NOMO-1 (cell line): Measurements from ENCODE around the gene KRTAP5-11.
"Not testable (repeated sequence)": the region's sequence is repeated elsewhere in the genome, so short reads cannot be mapped to it uniquely, and the experiment has no call there.

Experiments
- DNase-seq, 2 experiments: peaks; one replicate each; lab custom pipeline; 2025; ENCODE audit not compliant: unreplicated experiment in 2 of 2; lab: John Stamatoyannopoulos, UW

Gene KRTAP5-11

DNA sequence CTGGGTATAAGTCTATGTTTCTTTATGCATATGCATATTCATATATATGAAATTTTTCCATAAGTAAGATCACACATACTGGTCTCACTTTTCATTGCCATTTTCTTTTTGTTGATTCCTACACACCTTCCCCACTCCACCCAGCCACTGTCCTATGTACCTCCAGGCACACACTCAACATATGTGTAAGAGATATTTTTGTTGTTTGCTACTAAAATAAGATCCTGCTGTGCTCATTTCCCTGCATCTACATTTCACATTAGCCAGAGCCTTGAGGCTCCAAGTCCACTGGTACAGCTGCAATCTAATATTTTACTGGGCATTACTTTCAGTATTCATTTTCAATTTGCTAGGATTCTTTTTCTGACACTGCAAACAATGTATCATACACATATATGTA lies 25.4 kb downstream of the KRTAP5-11 start:
- DNase-seq, result no peak

DNA sequence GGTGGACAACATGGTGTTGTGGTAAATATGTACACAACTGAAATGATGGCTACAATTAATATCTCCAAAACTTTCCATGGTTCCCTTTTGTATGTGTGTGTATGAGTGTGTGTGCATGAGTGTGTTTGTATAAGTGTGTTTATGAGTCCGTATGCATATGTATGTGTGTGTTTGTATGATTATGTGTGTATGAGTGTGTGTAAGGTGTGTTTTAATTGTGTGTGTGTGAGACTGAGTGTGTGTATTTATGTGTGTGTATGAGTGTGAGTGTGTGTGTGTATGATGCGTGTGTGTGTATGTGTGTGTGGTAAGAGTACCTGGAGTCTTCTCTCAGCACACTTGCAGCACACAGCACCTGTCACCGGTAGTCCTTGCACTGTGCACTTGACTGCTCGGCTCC lies 26.7 kb downstream of the KRTAP5-11 start:
- no peak for DNase-seq

DNA sequence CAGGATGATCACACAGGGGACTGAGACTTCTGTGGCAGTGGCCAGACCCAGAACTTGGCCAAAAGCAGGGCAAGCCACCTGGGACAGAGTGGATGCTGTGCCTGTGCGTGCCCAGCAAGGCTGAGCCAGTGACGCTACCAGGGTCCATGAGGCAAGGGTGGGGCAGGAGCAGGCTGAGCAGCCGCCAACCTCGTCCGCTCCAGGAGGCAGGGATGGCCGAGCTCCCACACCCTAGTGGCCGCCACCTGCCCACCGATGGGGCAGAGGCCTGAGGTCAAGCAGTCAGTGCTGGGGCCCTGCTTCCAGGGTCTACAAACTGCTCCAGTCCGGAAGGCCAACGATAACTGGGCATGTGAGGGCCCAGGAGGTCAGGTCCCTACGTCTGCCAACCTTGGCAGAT lies 27.2 kb downstream of the KRTAP5-11 start:
- no peak for DNase-seq

DNA sequence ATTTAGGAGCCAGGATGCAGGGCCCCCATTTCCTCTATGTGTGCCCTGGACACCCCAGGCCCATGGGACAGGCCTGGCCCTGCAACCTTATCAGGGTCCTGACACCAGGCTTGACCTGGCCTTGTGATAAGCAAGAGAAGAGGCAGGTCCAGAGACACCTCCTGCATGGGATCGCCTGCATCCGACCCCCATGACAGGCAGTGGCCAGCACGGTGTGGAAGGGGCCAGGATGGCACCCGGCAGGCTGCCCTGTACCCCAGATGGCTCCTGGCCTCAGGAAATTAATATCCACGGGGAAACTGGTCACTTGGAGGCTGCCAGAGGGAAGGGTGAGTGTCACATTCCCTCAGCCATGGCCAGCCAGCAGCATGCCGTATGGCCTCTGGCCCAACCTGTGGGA lies 27.7 kb downstream of the KRTAP5-11 start:
- no peak for DNase-seq

DNA sequence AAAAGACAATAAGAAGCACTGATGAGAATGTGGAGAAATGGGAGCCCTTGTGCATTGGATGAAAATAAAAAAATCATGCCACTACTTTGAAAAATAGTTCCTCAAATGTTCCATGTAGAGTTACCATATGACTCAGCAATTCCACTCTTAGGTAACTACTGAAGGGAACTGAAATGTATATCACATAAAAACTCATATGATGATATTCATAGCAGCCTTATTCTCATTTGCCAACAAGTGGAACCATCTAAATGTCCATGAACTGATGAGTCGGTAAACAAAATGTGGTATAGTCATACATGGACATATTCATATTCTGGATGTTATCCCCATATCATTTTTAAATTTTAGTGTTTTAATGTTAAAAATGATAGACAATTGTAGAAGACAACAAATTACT lies 31.0 kb downstream of the KRTAP5-11 start:
- peak in 1 of 2 experiments; percentile 66 for DNase-seq

DNA sequence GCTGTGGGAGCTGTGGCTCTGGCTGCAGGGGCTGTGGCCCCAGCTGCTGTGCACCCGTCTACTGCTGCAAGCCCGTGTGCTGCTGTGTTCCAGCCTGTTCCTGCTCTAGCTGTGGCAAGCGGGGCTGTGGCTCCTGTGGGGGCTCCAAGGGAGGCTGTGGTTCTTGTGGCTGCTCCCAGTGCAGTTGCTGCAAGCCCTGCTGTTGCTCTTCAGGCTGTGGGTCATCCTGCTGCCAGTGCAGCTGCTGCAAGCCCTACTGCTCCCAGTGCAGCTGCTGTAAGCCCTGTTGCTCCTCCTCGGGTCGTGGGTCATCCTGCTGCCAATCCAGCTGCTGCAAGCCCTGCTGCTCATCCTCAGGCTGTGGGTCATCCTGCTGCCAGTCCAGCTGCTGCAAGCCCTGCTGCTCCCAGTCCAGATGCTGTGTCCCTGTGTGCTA lies 33.9 kb downstream of the KRTAP5-11 start:
- no peak for DNase-seq

DNA sequence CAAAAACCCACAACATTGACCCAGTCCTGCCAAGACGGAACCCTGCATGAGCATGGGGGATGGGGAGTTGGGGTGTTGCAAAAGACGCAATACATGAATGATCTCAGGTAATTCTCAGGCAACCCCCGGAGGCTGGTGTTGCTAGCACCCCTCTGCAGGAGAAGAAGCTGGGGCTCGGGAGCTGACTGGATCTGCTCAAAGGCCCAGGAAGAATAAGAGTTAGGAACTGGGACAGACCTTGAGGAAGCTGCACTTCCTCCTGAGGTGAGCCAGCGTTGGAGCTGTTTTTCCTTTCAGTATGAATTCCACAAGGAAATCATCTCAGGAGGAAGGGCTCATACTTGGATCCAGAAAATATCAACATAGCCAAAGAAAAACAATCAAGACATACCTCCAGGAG lies 34.6 kb downstream of the KRTAP5-11 start, which contains the start of gene KRTAP5-9:
TSS of gene KRTAP5-9 (plus strand) at position 301 of the 400 bp plus-strand sequence. CDS start 238 bp downstream, outside the sequence.
- DNase-seq, result no peak

DNA sequence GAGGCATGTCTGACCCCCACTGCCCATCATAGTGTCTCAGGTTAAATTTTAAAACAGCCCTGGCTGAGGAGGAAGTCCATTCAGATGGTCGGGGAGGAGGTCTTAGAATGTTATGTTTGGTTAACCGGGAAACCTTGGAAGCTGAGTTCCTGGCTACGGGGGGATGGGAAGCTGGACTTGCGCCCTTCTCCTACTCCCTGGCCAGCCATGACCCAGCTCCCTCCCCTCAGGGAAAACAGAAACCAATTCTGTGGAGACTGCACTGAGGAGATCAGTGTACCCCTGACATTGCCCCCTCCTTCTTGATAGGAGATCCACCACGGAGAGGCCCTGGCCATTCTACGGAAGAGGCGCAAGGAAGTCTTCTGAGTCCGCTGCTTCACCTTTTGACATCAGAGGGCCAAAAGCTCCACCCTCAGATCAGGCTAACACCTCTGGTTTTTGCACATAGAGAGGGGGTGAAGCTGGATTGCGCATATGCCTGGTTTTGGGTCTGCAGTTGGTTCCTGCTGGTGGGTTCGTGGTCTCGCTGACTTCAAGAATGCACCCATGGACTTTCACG lies 37.2 kb downstream of the KRTAP5-11 start:
- DNase-seq, result no peak

DNA sequence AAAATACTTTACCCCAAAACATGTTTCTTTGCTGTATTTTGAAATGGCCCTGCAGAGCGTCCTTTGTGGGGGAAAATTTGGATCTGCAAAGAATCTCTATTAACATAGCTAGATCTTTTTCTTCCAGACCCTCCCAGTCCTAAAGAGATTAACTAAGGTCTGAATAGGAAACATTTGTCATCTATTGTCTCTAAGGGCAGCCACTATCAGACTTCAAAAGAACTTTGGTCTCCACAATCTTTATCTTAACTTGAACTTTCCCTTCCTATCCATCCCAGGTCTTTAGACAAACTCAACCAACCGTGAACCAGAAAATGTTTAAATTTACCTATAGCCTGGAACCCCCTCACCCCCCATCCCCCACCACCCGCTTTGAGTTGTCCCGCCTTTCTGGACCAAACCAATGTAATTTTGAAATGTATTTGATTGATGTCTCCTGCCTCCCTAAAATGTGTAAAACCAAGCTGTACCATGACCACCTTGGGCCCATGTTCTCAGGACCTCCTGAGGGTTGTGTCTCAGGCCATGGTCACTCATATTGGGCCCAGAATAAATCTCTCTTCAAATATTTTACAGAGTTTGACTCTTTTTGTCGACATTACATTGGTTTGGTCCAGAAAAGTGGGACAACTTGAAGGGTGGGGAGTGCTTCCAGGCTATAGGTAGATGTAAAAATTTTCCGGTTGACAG lies 38.0 kb downstream of the KRTAP5-11 start:
- DNase-seq, result no peak

DNA sequence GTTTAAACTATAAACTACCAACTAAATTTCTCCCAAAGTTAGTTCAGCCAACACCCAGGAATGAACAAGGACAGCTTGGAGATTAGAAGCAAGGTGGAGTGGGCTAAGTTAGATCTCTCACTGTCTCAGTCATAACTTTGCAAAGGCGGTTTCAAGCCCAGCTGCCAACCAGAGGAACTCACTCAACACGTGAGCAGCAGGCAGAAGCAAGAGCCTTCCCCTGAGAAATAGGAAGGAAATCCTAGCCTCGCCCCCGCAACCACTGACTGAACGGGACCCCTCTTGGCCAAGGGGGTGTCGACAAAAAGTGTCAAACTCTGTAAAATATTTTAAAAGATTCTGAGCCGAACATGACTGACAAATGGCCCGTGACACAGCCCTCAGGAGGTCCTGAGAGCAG lies 38.8 kb downstream of the KRTAP5-11 start:
- DNase-seq, result peak in 1 of 2 experiments; percentile 7

DNA sequence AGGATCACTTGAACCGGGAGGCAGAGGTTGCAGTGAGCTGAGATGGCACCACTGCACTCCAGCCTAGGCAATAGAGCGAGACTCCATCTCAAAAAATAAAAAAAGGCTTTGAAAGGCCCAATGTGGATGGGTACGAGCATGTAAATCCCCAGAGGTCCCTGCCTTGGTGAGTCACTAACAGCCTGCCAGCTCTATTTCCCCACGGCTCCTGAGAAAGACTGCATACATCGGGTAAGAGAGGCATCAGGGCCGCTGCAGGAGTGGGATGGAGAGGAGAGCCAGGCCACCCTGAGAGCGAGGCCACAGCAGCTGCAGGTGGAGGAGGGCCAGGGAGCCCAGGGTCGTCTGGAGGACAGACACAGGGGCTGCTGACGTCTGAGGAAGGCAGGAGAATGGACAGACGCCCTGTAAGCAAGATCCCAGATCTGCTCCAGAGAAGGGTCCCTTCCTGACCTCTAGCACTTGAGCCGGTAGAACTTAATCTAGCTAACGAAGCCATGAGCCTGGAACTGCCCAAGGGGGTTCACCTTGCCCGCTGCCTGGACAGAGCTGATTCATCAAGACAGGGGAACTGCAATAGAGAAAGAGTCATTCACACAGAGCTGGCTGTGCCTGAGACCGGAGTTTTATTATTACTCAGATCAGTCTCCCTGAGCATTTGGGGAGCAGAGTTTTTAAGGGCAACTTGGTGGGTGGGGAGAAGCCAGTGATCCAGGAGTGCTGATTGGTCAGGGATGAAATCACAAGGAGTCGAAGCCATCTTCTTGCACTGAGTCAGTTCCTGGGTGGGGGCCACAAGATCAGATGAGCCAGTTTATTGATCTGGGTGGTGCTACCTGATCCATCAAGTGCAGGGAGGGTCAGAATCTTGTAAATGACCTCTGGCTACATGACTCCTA lies 39.5 kb downstream of the KRTAP5-11 start:
- DNase-seq, result no peak

DNA sequence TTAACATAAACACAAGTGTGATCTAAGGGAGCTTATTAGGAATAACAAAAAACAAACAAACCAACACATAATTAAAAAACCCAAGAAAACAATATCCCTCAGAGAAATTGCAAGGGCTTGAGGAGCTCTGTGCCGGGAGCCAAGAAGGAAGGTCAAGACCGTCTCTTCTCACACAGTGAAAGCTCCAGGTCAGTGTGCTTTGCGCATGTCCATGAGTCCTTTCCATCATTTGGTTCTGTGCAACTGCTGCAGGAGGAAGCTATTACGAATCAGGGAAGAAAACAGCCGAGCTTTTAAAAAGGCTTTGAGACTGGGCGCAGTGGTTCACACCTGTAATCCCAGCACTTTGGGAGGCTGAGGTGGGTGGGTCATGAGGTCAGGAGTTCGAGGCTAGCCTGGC lies 40.3 kb downstream of the KRTAP5-11 start:
- DNase-seq, result no peak

DNA sequence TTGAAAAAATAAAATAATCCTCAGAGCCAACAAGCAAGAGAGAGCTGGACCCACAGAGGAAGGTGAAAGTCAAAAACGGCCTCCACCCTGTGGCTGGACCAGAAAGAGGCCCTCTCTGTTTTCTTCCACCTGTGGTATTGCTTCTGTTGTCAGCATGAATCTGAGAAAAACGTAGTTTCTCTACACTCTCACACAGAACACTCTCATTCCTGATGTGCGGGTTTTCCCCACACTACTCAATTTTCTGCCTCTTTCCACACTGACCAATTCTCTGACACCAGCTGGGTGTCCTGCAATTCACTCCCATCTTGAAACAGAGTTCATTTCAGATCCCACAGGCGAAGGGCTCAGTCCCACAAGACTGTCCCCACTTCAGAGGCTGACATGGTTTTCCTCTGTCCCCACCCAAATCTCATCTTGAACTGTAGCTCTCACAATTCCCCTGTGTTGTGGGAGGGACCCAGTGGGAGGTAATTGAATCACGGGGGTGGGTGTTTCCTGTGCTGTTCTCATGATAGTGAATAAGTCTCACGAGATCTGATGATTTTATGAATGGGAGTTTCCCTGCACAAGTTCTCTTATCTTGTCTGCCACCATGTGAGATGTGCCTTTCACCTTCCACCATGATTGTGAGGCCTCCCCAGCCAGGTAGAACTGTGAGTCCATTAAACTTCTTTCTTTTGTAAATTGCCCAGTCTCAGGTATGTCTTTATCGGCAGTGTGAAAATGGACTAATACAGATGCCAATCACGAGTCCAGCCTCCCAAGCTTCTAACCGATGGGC lies 42.0 kb downstream of the KRTAP5-11 start:
- DNase-seq, result not testable (repeated sequence)

DNA sequence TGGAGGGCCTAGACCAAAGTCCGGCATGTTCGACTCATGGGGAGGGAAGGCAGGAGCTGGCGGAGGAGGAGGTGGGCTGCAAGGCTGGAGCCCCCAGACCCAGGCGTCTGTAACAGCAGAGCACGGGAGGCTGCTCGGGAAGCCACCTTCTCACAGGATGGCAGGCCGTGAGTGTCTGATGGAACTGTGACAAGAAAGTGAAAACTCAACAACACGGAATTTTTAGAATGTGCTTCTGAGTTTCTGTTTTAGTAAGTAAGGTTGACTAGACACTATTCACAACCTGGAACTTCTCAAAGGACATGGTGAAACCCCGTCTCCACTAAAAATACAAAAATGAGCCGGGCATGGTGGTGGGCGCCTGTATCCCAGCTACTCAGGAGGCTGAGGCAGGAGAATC lies 42.7 kb downstream of the KRTAP5-11 start:
- not testable (repeated sequence) for DNase-seq

DNA sequence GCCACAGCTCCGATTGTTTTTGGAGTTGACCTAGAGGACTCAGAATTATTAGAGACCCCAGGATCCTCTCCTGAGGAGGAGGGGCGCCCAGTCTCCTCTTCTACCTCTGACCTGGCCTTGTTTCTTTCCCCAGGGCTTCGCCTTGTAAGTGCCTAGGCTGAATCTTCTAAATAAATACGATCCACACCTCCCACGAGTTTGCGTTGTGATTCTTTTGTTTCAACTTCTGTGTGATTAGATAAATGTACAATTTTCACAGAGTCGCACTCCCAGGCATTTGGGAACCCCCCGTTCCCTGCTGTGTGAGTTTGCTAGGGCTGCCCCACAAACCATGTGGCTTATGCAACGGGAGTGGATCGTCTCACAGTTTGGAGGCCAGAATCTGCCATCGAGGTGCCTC lies 43.7 kb downstream of the KRTAP5-11 start:
- no peak for DNase-seq

DNA sequence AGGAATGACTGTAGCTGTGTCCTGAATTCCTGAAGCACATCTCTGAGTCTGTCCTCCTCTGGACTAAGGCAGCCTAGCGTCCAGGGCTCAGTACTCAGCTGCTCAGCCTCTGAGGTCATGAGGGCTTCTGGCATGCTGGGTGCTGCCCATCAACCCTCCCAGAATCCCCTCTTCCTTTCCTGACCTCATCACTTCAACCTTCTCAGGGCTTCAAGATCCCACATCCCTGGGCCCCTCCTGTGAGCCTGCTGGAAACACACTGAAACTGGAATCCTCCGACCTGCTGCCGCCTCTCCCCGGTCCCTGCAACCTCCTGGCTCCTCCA lies 44.0 kb downstream of the KRTAP5-11 start:
- no peak for DNase-seq

DNA sequence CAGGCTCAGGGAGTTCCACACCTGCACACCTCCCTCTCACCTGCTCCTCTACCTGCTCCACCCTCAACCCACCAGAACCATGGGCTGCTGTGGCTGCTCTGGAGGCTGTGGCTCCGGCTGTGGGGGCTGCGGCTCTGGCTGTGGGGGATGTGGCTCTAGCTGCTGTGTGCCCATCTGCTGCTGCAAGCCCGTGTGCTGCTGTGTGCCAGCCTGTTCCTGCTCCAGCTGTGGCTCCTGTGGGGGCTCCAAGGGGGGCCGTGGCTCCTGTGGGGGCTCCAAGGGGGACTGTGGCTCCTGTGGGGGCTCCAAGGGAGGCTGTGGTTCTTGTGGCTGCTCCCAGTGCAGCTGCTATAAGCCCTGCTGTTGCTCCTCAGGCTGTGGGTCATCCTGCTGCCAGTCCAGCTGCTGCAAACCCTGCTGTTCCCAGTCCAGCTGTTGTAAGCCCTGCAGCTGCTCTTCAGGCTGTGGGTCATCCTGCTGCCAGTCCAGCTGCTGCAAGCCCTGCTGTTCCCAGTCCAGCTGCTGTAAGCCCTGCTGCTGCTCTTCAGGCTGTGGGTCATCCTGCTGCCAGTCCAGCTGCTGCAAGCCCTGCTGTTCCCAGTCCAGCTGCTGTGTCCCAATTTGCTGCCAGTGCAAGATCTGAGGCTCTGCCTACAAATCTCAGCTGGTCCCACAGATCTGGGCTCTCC lies 44.6 kb downstream of the KRTAP5-11 start, which contains the start of gene KRTAP5-8:
TSS of gene KRTAP5-8 (plus strand) at position 49 of the 689 bp plus-strand sequence. CDS start at position 80, 31 bp downstream.
- not testable (repeated sequence) for DNase-seq

DNA sequence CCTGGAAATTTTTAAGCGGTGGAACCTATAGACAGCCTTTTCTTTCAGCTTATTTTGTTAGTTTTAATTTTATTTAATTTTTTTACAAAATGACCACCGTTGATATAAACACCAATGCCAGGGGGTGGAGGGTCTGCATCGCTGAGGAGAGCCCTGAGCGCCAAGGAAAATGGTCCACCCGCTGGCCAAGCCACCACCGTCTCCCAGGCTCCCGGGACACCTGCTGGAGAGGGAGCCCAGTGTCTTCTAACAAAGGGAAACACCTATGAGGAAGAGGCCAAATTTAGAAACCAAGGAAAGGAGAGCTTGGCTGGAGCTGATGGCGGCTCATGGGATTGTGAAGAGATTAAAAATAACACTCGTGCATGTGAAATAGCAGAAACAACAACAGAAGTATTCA lies 45.1 kb downstream of the KRTAP5-11 start:
- DNase-seq, result no peak

DNA sequence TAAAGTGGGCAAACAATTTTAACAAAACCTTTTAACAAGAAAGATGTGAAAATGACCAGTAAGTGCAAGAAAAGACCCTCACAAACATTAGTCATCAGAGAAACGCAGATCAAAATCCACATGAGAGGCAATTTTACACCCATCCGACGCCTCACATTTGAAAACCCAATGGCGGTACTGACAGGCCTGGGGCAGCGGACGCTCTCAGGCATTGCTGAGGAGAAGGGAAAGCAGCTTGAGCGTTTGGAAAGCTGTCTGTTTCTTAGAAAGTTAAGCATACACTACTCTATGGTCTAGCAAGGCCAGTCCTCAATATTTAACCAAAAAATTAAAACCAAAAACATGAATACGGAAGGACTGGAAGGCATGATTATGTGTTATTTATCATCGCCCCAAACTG lies 46.9 kb downstream of the KRTAP5-11 start:
- no peak for DNase-seq
